Endodermal cell (in vitro differentiated cells): ENCODE results near the gene USP51. TPM values are rescaled to one million over a fixed set of nuclear protein-coding genes. Genes with fewer than 3 reads are reported as not detected.
"Not testable (repeated sequence)": the region's sequence is repeated elsewhere in the genome, so short reads cannot be mapped to it uniquely, and the experiment has no call there.

ENCODE experiments used
- DNase-seq: peaks from one replicate; pipeline ENCODE4 v3.0.0-alpha.2; 2017
- H3K27ac ChIP-seq: 2 replicates; pipeline ENCODE4 v1.5.1; 2013; ENCODE audit warnings: mild to moderate bottlenecking, low read depth, low read length, moderate library complexity
- H3K27me3 ChIP-seq: 2 replicates; pipeline ENCODE4 v1.6.1; 2013; ENCODE audit warnings: mild to moderate bottlenecking, low read length, moderate library complexity; ENCODE audit not compliant: insufficient read depth, control insufficient read depth, poor library complexity, severe bottlenecking
- H3K36me3 ChIP-seq: 2 replicates; pipeline ENCODE4 v1.7.0; 2013; ENCODE audit warnings: mild to moderate bottlenecking, low read length, moderate library complexity; ENCODE audit not compliant: control insufficient read depth, insufficient read depth
- H3K4me1 ChIP-seq: one replicate; pipeline ENCODE4 v1.7.0; 2013; ENCODE audit warnings: low read length; ENCODE audit not compliant: control insufficient read depth, insufficient read depth
- H3K4me3 ChIP-seq: 2 replicates; pipeline ENCODE4 v1.5.1; 2013; ENCODE audit warnings: mild to moderate bottlenecking, low read length, moderate library complexity
- H3K9ac ChIP-seq: 2 replicates; pipeline ENCODE4 v1.6.1; 2013; ENCODE audit warnings: mild to moderate bottlenecking, low read length, moderate library complexity; ENCODE audit not compliant: poor library complexity, severe bottlenecking; ENCODE audit errors: extremely low read depth
- H3K9me3 ChIP-seq: 2 replicates; pipeline ENCODE4 v1.6.1; 2013; ENCODE audit warnings: mild to moderate bottlenecking, low read length, moderate library complexity; ENCODE audit not compliant: control insufficient read depth
- H3K27ac Mint-ChIP-seq: 2 replicates; pipeline ENCODE4 v1.8.0; 2020; ENCODE audit warnings: mixed read lengths
- H3K27me3 Mint-ChIP-seq: 2 replicates; pipeline ENCODE4 v1.8.0; 2021; ENCODE audit warnings: mild to moderate bottlenecking, mixed read lengths; ENCODE audit not compliant: insufficient read depth
- H3K36me3 Mint-ChIP-seq: 2 replicates; pipeline ENCODE4 v1.8.0; 2020; ENCODE audit warnings: low read depth, mixed read lengths
- H3K4me1 Mint-ChIP-seq: 2 replicates; pipeline ENCODE4 v1.8.0; 2020; ENCODE audit warnings: mixed read lengths
- H3K4me3 Mint-ChIP-seq: 2 replicates; pipeline ENCODE4 v1.8.0; 2020; ENCODE audit warnings: mild to moderate bottlenecking, moderate library complexity, mixed read lengths
- H3K9me3 Mint-ChIP-seq: 2 replicates; pipeline ENCODE4 v1.8.0; 2020; ENCODE audit warnings: mild to moderate bottlenecking, mixed read lengths
- WGBS, 2 experiments: methylation state at CpG; one replicate each; pipeline versions ENCODE4 v1.1.5 to v1.1.7; 2013; ENCODE audit warnings: missing lambda C conversion rate in 2 of 2, mixed read lengths in 1 of 2; ENCODE audit not compliant: insufficient coverage in 1 of 2, insufficient read length in 1 of 2; 5-methylcytosine and 5-hydroxymethylcytosine counted together
- total RNA-seq, 2 donors: library from RNA; stranded (reverse); fragmentation: NEBNext Ultra II Directional in 1 of 2; extraction: Animal tissue kit (Norgen Biotek cat#: 25700) in 1 of 2; gene quantifications; 2 replicates in 1 of 2; 3 replicates in 1 of 2; pipeline ENCODE4 v1.2.1, GENCODE V29; 2021

Gene USP51
- total RNA-seq, 2 donors from 2014 or later: 15.6 to 18.0 TPM

DNA sequence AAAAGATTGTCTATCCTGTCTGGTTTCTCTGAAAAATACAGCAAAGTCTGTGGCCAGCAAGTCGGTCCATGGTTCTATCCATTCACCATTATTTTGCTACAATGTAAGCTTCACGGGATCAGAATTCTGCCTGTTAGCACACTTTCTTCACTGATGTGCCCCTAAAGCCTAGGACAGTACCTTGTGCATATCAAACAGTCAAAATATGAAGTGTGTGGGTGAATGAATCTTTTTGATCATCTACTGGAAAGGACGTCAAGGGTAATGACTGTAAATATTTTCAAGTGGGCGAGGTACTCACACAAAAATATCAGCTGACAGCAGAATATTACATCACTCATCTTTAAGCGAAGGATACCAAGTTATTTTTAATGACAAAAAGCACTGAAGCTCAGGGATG, 24.5 kb downstream of the USP51 start:
- no CpG with 5 or more reads among the region's 5 CpGs for WGBS, 2 experiments
- H3K4me3 Mint-ChIP-seq, H3K27ac ChIP-seq, H3K36me3 Mint-ChIP-seq, H3K4me1 Mint-ChIP-seq, H3K27me3 ChIP-seq, H3K4me1 ChIP-seq, H3K9ac ChIP-seq, H3K27me3 Mint-ChIP-seq, H3K36me3 ChIP-seq, H3K27ac Mint-ChIP-seq, H3K9me3 ChIP-seq, H3K4me3 ChIP-seq, DNase-seq, H3K9me3 Mint-ChIP-seq: not testable (repeated sequence)

- not testable (repeated sequence) for DNase-seq, H3K27ac Mint-ChIP-seq, H3K27me3 ChIP-seq, H3K4me1 Mint-ChIP-seq, H3K27me3 Mint-ChIP-seq, H3K4me3 Mint-ChIP-seq, H3K4me3 ChIP-seq, H3K36me3 ChIP-seq, H3K4me1 ChIP-seq, H3K9ac ChIP-seq, H3K9me3 Mint-ChIP-seq, H3K9me3 ChIP-seq, H3K36me3 Mint-ChIP-seq, H3K27ac ChIP-seq
- whole genome bisulfite sequencing, 2 experiments: no CpG with 5 or more reads among the region's 5 CpGs
These were observed 25.6 kb downstream of the USP51 start for GRCh38 chrX:55464050-55464449.

DNA sequence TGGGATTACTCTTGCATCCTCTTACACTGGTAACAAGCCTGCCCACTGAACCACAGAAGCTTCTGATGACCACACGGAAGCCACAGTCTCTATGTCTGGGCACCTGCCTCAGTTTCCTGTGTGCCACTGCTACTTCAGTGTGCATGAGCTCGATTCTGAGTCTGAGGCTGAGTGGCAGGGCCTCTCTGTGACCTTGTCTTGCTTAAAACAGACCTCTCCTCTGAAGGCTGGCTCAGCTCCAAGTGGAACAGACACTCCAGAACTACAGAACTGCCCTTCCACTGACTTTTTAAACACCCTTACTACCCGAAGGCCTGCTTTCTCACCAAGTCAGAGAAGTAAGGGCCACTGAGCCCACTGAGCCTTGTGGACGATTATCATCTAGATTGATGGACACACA, 29.7 kb downstream of the USP51 start:
- not testable (repeated sequence) for H3K27ac ChIP-seq, H3K9me3 Mint-ChIP-seq, H3K9me3 ChIP-seq, DNase-seq, H3K4me1 ChIP-seq, H3K4me3 ChIP-seq, H3K27me3 Mint-ChIP-seq, H3K36me3 Mint-ChIP-seq, H3K9ac ChIP-seq, H3K4me1 Mint-ChIP-seq, H3K4me3 Mint-ChIP-seq, H3K27me3 ChIP-seq, H3K27ac Mint-ChIP-seq, H3K36me3 ChIP-seq
- no CpG with 5 or more reads among the region's 4 CpGs for WGBS, 2 experiments

GRCh38 chrX:55459426-55459825, 30.2 kb downstream of the USP51 start:
- H3K9me3 Mint-ChIP-seq, H3K27me3 ChIP-seq, H3K4me1 ChIP-seq, H3K4me1 Mint-ChIP-seq, DNase-seq, H3K27ac Mint-ChIP-seq, H3K27me3 Mint-ChIP-seq, H3K9me3 ChIP-seq, H3K27ac ChIP-seq, H3K4me3 Mint-ChIP-seq, H3K36me3 Mint-ChIP-seq, H3K9ac ChIP-seq, H3K4me3 ChIP-seq, H3K36me3 ChIP-seq: not testable (repeated sequence)
- WGBS, 2 experiments: no CpG with 5 or more reads among the region's 5 CpGs

GRCh38 chrX:55455708-55456107, 33.9 kb downstream of the USP51 start:
- H3K9ac ChIP-seq, H3K36me3 ChIP-seq, H3K4me3 ChIP-seq, H3K4me1 ChIP-seq, DNase-seq, H3K27me3 ChIP-seq, H3K27me3 Mint-ChIP-seq, H3K36me3 Mint-ChIP-seq, H3K27ac ChIP-seq, H3K4me1 Mint-ChIP-seq, H3K27ac Mint-ChIP-seq, H3K4me3 Mint-ChIP-seq, H3K9me3 ChIP-seq: not testable (repeated sequence)
- no CpG with 5 or more reads among the region's 6 CpGs for WGBS, 2 experiments
- peaks cover 11% of the 10 kb centered on the region for H3K9me3 Mint-ChIP-seq
